H1 (cell line): ENCODE measurements around the gene MRPS2. TPM values are rescaled to one million over a fixed set of nuclear protein-coding genes. Genes with fewer than 3 reads are reported as not detected.
A peak's percentile ranks its signal among the peaks of the same experiment; 100 is the strongest.

Experiments
- CTCF ChIA-PET: fragments of 300-600 bp; sonication (Branson Sonifier 250); formaldehyde crosslinking; loops from one replicate; lab custom pipeline; 2021; ENCODE audit not compliant: partially characterized antibody; lab: Charles Lee
- POLR2A ChIA-PET: fragments of 300-600 bp; sonication (Branson Sonifier 250); formaldehyde crosslinking; loops from one replicate; lab custom pipeline; 2021; ENCODE audit warnings: inconsistent platforms; ENCODE audit not compliant: partially characterized antibody; lab: Charles Lee
- DNase-seq, 2 experiments: peaks; one replicate each; pipeline versions ENCODE4 v3.0.0 to v3.0.0-alpha.2; 2010 to 2022; ENCODE audit warnings: low spot score in 2 of 2, low read depth in 1 of 2, mixed read lengths in 1 of 2
- FAIRE-seq: peaks from 2 replicates; lab custom pipeline; 2011; peaks lifted over from hg19 to GRCh38; lab: Jason Lieb, UNC
- H2AFZ ChIP-seq: 2 replicates; pipeline ENCODE4 v1.8.1; 2012; ENCODE audit warnings: low read length, inconsistent platforms
- H2AK5ac ChIP-seq: 2 replicates; pipeline ENCODE4 v1.6.1; 2013; ENCODE audit warnings: low read depth, low read length
- H2BK120ac ChIP-seq: replicated peaks from 2 replicates; pipeline ENCODE3; 2013; ENCODE audit warnings: low read depth, low read length, inconsistent platforms
- H2BK12ac ChIP-seq: 2 replicates; pipeline ENCODE4 v1.6.1; 2013; ENCODE audit warnings: low read depth, low read length
- H2BK15ac ChIP-seq: 2 replicates; pipeline ENCODE4 v1.6.1; 2013; ENCODE audit warnings: low read length
- H2BK20ac ChIP-seq: 2 replicates; pipeline ENCODE4 v1.6.1; 2013; ENCODE audit warnings: low read length
- H2BK5ac ChIP-seq: 2 replicates; pipeline ENCODE4 v1.6.1; 2013; ENCODE audit warnings: low read depth, low read length
- H3K14ac ChIP-seq: 2 replicates; pipeline ENCODE4 v1.6.1; 2013; ENCODE audit warnings: inconsistent platforms; ENCODE audit not compliant: insufficient read length
- H3K18ac ChIP-seq: 2 replicates; pipeline ENCODE4 v1.6.1; 2013; ENCODE audit warnings: low read length; ENCODE audit errors: extremely low read depth
- H3K23ac ChIP-seq: 2 replicates; pipeline ENCODE4 v1.6.1; 2013; ENCODE audit warnings: inconsistent platforms; ENCODE audit not compliant: insufficient read length
- H3K23me2 ChIP-seq: 2 replicates; pipeline ENCODE4 v1.6.1; 2013; ENCODE audit warnings: low read depth, low read length
- H3K27ac ChIP-seq: 2 replicates; pipeline ENCODE4 v1.6.1; 2011; ENCODE audit warnings: low read depth, low read length, inconsistent platforms
- H3K27me3 ChIP-seq, 4 experiments: replicated peaks in 1 of 4; 1 replicate in 1 of 4; 2 replicates in 3 of 4; pipeline versions ENCODE4 v1.6.1 to v1.8.1; 2011 to 2013; ENCODE audit warnings: low read length in 3 of 4, mild to moderate bottlenecking in 3 of 4, inconsistent platforms in 2 of 4, mixed read lengths in 2 of 4, moderate library complexity in 1 of 4; ENCODE audit not compliant: control insufficient read depth in 3 of 4, insufficient read depth in 3 of 4; ENCODE audit errors: extremely low read depth in 1 of 4
- H3K36me3 ChIP-seq, 4 experiments: 2 replicates each; pipeline versions ENCODE4 v1.6.1 to v1.8.1; 2011 to 2013; ENCODE audit warnings: mild to moderate bottlenecking in 4 of 4, low read length in 3 of 4, moderate library complexity in 2 of 4, control low read depth in 1 of 4, inconsistent platforms in 1 of 4; ENCODE audit not compliant: insufficient read depth in 4 of 4, control insufficient read depth in 2 of 4
- H3K4ac ChIP-seq: replicated peaks from 2 replicates; pipeline ENCODE3; 2013; ENCODE audit warnings: low read length, low read depth, mixed read lengths, inconsistent platforms; ENCODE audit not compliant: insufficient read length
- H3K4me1 ChIP-seq, 4 experiments: replicated peaks in 1 of 4; 1 replicate in 1 of 4; 2 replicates in 3 of 4; pipeline versions ENCODE4 v1.6.1 to v1.8.1; 2011 to 2013; ENCODE audit warnings: low read length in 3 of 4, inconsistent platforms in 2 of 4, mixed read lengths in 1 of 4; ENCODE audit not compliant: insufficient read depth in 4 of 4, control insufficient read depth in 3 of 4
- H3K4me2 ChIP-seq, 2 experiments: 2 replicates each; pipeline versions ENCODE4 v1.6.1 to v1.8.1; 2011 to 2013; ENCODE audit warnings: low read depth in 2 of 2, low read length in 2 of 2, control low read depth in 1 of 2, inconsistent platforms in 1 of 2, mild to moderate bottlenecking in 1 of 2; ENCODE audit not compliant: insufficient read depth in 1 of 2
- H3K4me3 ChIP-seq, 4 experiments: fragments of 200-600, 300-600 bp in 1 of 4; sonication (generic), shearing (Covaris generic), sonication (Bioruptor Twin) in 1 of 4; 2 replicates each; pipeline versions ENCODE4 v1.5.1 to v1.8.1; 2011 to 2016; ENCODE audit warnings: low read length in 4 of 4, low read depth in 3 of 4, control low read depth in 2 of 4, inconsistent platforms in 2 of 4, mild to moderate bottlenecking in 2 of 4, mixed read lengths in 1 of 4, moderate library complexity in 1 of 4; ENCODE audit not compliant: insufficient read depth in 2 of 4; ENCODE audit errors: extremely low read depth in 1 of 4
- H3K56ac ChIP-seq: replicated peaks from 2 replicates; pipeline ENCODE3; 2013; ENCODE audit warnings: low read depth, mild to moderate bottlenecking, mixed read lengths, low read length, inconsistent platforms; ENCODE audit not compliant: insufficient read length
- H3K79me1 ChIP-seq: 2 replicates; pipeline ENCODE4 v1.6.1; 2013; ENCODE audit warnings: low read depth, low read length, control low read depth
- H3K79me2 ChIP-seq, 2 experiments: 2 replicates each; pipeline versions ENCODE4 v1.6.1 to v1.8.1; 2012 to 2013; ENCODE audit warnings: low read length in 2 of 2, mild to moderate bottlenecking in 2 of 2, inconsistent platforms in 1 of 2; ENCODE audit not compliant: insufficient read depth in 2 of 2, control insufficient read depth in 1 of 2
- H3K9ac ChIP-seq, 4 experiments: replicated peaks in 1 of 4; 1 replicate in 1 of 4; 2 replicates in 3 of 4; pipeline versions ENCODE4 v1.6.1 to v1.8.1; 2011 to 2013; ENCODE audit warnings: low read depth in 3 of 4, low read length in 3 of 4, control low read depth in 2 of 4, mild to moderate bottlenecking in 2 of 4, moderate library complexity in 2 of 4, inconsistent platforms in 1 of 4; ENCODE audit errors: extremely low read depth in 1 of 4
- H3K9me3 ChIP-seq, 2 experiments: 2 replicates each; pipeline versions ENCODE4 v1.6.1 to v1.8.1; 2012 to 2013; ENCODE audit warnings: mild to moderate bottlenecking in 2 of 2, moderate library complexity in 2 of 2, control low read depth in 1 of 2, inconsistent platforms in 1 of 2, low read depth in 1 of 2, low read length in 1 of 2, mixed read lengths in 1 of 2; ENCODE audit not compliant: insufficient read depth in 2 of 2
- H4K20me1 ChIP-seq, 2 experiments: replicated peaks in 1 of 2; 2 replicates each; pipeline versions ENCODE3 to v1.8.1; 2011 to 2013; ENCODE audit warnings: inconsistent platforms in 2 of 2, low read length in 2 of 2, mild to moderate bottlenecking in 1 of 2; ENCODE audit not compliant: insufficient read depth in 2 of 2, control insufficient read depth in 1 of 2
- H4K5ac ChIP-seq: 2 replicates; pipeline ENCODE4 v1.6.1; 2013; ENCODE audit warnings: low read length, low read depth, mixed read lengths, inconsistent platforms; ENCODE audit not compliant: insufficient read length
- H4K8ac ChIP-seq: 2 replicates; pipeline ENCODE4 v1.8.0; 2013; ENCODE audit warnings: mild to moderate bottlenecking, moderate library complexity, low read length, inconsistent platforms; ENCODE audit not compliant: insufficient read depth; ENCODE audit errors: extremely low read depth
- H4K91ac ChIP-seq: replicated peaks from 2 replicates; pipeline ENCODE3; 2013; ENCODE audit warnings: low read length, mixed read lengths, inconsistent platforms; ENCODE audit not compliant: insufficient read length
- HDAC2 ChIP-seq, 2 experiments: fragments of 300-600 bp in 1 of 2; sonication (generic) in 1 of 2; IDR thresholded peaks; 2 replicates each; pipeline ENCODE4 v1.6.1; 2011 to 2012; ENCODE audit warnings: low read depth in 2 of 2, low read length in 2 of 2, mild to moderate bottlenecking in 2 of 2, moderate library complexity in 2 of 2, borderline replicate concordance in 1 of 2, inconsistent platforms in 1 of 2
- KDM5A ChIP-seq: fragments of 200-600 bp; IDR thresholded peaks from 2 replicates; pipeline ENCODE4 v1.7.1; 2012; ENCODE audit warnings: mild to moderate bottlenecking, low read length, inconsistent platforms, mixed read lengths
- NANOG ChIP-seq: IDR thresholded peaks from 2 replicates; pipeline ENCODE4 v1.6.1; 2011; ENCODE audit warnings: low read length, low read depth, mild to moderate bottlenecking, inconsistent platforms; ENCODE audit not compliant: insufficient read depth, poor library complexity, severe bottlenecking
- RBBP5 ChIP-seq: IDR thresholded peaks from 2 replicates; pipeline ENCODE4 v1.7.1; 2012; ENCODE audit warnings: low read depth, mild to moderate bottlenecking, inconsistent platforms, low read length, moderate library complexity, borderline replicate concordance
- SUZ12 ChIP-seq: fragments of 200-600 bp; sonication (generic); IDR thresholded peaks from 2 replicates; pipeline ENCODE4 v1.6.1; 2012; ENCODE audit warnings: mild to moderate bottlenecking, inconsistent platforms, low read length, moderate library complexity, mixed read lengths
- YY1 ChIP-seq: IDR thresholded peaks from 2 replicates; pipeline ENCODE4 v1.6.1; 2011; ENCODE audit warnings: low read depth, mild to moderate bottlenecking, low read length
- WGBS, 2 experiments: shearing (Covaris generic) in 1 of 2; methylation state at CpG; one replicate each; pipeline versions ENCODE4 v1.1.6 to v1.1.7; 2013 to 2015; ENCODE audit warnings: low lambda C conversion rate in 2 of 2, mixed read lengths in 2 of 2, inconsistent platforms in 1 of 2, low coverage in 1 of 2, missing lambda C conversion rate in 1 of 2; ENCODE audit not compliant: insufficient replicate concordance in 2 of 2, insufficient coverage in 1 of 2, insufficient read length in 1 of 2; ENCODE audit errors: extremely low coverage in 1 of 2, missing lambda C conversion rate in 1 of 2; 5-methylcytosine and 5-hydroxymethylcytosine counted together
- polyA plus RNA-seq, 7 experiments: library from polyadenylated mRNA; depleted of rRNA in 3 of 7; stranded (reverse) in 5 of 7; unstranded in 2 of 7; fragments of >200 nt in 5 of 7; fragments of 200-250 nt in 2 of 7; gene quantifications; 1 replicate in 5 of 7; 2 replicates in 1 of 7; 4 replicates in 1 of 7; pipeline versions ENCODE4 v1.2.1 to v1.2.3, GENCODE V29; 2011 to 2013; ENCODE audit warnings: missing spikeins in 2 of 7, mixed read lengths in 2 of 7
- total RNA-seq: library from RNA; stranded (reverse); fragmentation: NEBNext Ultra II Directional; extraction: Animal tissue kit (Norgen Biotek cat#: 25700); gene quantifications from 2 replicates; pipeline ENCODE4 v1.2.1, GENCODE V29; 2021
- TF ChIP-seq, protein P1 (sequence below): IDR thresholded peaks from 2 replicates; pipeline ENCODE4 v1.6.1; 2012; ENCODE audit warnings: low read length, inconsistent platforms

MRPS2 gene
- total and polyA plus RNA-seq, 2 of the 8 experiments (the other 6 are each of a cell fraction or from before 2014, with no cell fraction given): 78.6 to 476 TPM

- POLR2A ChIA-PET: interaction anchor here (1.1 kb wide), 2 partner anchors 12 to 361 kb away, joined by 3 to 4 read pairs; no protein-coding TSS in a partner anchor
Measured at GRCh38 chr9:135502873-135503321, 2.4 kb downstream of the MRPS2 start.

More at GRCh38 chr9:135502873-135503321, 2.4 kb downstream of the MRPS2 start:
- FAIRE-seq: no peak
- H2BK12ac ChIP-seq: no peak overlapping the region
- peaks cover 15 to 18% of the 10 kb centered on the region in 2 experiments for H4K20me1 ChIP-seq
- no peak overlapping the region for H3K56ac ChIP-seq
- H3K36me3 ChIP-seq: peaks cover 8 to 30% (median 20%) of the 10 kb centered on the region in 4 experiments; a peak in 7 of 8 replicates
- H3K18ac ChIP-seq: no peak overlapping the region
- H3K4me2 ChIP-seq: no peak overlapping the region
- H3K4me1 ChIP-seq: peaks cover 0 to 19% (median 12%) of the 10 kb centered on the region in 4 experiments; a peak in 6 of 7 replicates
- no peak overlapping the region for H2BK120ac ChIP-seq
- no peak overlapping the region for H3K4ac ChIP-seq
- no peak overlapping the region for H2BK15ac ChIP-seq
- peaks cover 8% of the 10 kb centered on the region; the same call in 1 of the 2 replicates for H3K23me2 ChIP-seq
- no peak overlapping the region for H4K5ac ChIP-seq
- WGBS, 2 experiments: 94% methylated on average over 15 of the region's 16 CpGs; no CpG with 5 or more reads in 1 of the 2 experiments
- 0 out of 2 replicates have a peak, but pooled peaks cover 3% of the 10 kb centered on the region for H3K79me1 ChIP-seq
- H3K14ac ChIP-seq: no peak overlapping the region
- no peak overlapping the region for H4K91ac ChIP-seq
- CTCF ChIA-PET: no interaction called here
- no peak overlapping the region for H3K4me3 ChIP-seq
- TF ChIP-seq NANOG (no peak), YY1 (no peak), KDM5A (no peak), HDAC2 (IDR thresholded peaks at IDR 0.05; ENCODE audit: borderline replicate concordance in 1 of 2, low read depth in 2 of 2, low read length in 2 of 2) (no peak), SUZ12 (no peak), RBBP5 (no peak)
- TF ChIP-seq, protein P1, sequence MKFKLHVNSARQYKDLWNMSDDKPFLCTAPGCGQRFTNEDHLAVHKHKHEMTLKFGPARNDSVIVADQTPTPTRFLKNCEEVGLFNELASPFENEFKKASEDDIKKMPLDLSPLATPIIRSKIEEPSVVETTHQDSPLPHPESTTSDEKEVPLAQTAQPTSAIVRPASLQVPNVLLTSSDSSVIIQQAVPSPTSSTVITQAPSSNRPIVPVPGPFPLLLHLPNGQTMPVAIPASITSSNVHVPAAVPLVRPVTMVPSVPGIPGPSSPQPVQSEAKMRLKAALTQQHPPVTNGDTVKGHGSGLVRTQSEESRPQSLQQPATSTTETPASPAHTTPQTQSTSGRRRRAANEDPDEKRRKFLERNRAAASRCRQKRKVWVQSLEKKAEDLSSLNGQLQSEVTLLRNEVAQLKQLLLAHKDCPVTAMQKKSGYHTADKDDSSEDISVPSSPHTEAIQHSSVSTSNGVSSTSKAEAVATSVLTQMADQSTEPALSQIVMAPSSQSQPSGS: no peak
- TF ChIP-seq, all 59 proteins: peak for 0
- H3K27ac ChIP-seq: no peak overlapping the region
- no peak overlapping the region for H2BK5ac ChIP-seq
- no peak overlapping the region for H2AK5ac ChIP-seq
- no peak overlapping the region for H3K23ac ChIP-seq
- no peak for DNase-seq
- H4K8ac ChIP-seq: no peak overlapping the region
- H3K27me3 ChIP-seq: no peaks in the 10 kb centered on the region; a peak in 1 of 7 replicates
- no peak overlapping the region for H2AFZ ChIP-seq
- H3K9me3 ChIP-seq: no peaks in the 10 kb centered on the region
- H2BK20ac ChIP-seq: no peak overlapping the region
- 0 out of 7 replicates have a peak overlapping the region, but pooled peaks of 1 of the 4 experiments have one; percentile 16 for H3K9ac ChIP-seq
- H3K79me2 ChIP-seq: peaks cover 0 to 16% of the 10 kb centered on the region in 2 experiments; a peak in 2 of 4 replicates
